ENCODE results near the gene PABPN1L.

GRCh38 chr16:88815227-88815626, 51.2 kb downstream of the PABPN1L start:
- no peak for TF ChIP-seq CTCF (IDR thresholded peaks at IDR 0.05; ENCODE audit: extremely low read depth in 1 of 2, insufficient read depth in 1 of 2, low read depth in 1 of 2, low read length in 2 of 2)
- TF ChIP-seq EZH2 (IDR thresholded peaks at IDR 0.05; ENCODE audit: borderline replicate concordance, low read depth, low read length, severe bottlenecking): no peak
- TF ChIP-seq MYC (IDR thresholded peaks at IDR 0.05; ENCODE audit: low read depth, low read length): no peak
- TF ChIP-seq POLR2AphosphoS5 (IDR thresholded peaks at IDR 0.05; ENCODE audit: insufficient read depth, low read depth, low read length): no peak
- TF ChIP-seq MAX (IDR thresholded peaks at IDR 0.05; ENCODE audit: insufficient read depth, insufficient read length): no peak
- no peak for TF ChIP-seq POLR2A (IDR thresholded peaks at IDR 0.05; ENCODE audit: low read depth, low read length)

Data from endothelial cell of umbilical vein (primary cell).